GM12878 (cell line): ENCODE results near the gene NECTIN1. TPM values are rescaled to one million over a fixed set of nuclear protein-coding genes. Genes with fewer than 3 reads are reported as not detected.

Source experiments
- ATAC-seq: fragments of 200-7000 bp; cut with Tn5 transposase; 3 replicates; pipeline ENCODE4 v1.9.1; 2020; ENCODE audit warnings: mild to moderate bottlenecking, moderate library complexity
- BruUV-seq: library from RNA; stranded (reverse); fragments of 400-500 nt; replicated peaks from 2 replicates; lab custom pipeline; 2021; lab: Mats Ljungman, UMichigan
- CTCF ChIA-PET: fragments of 300-600 bp; sonication (Branson Sonifier 250); formaldehyde crosslinking; extraction: SDS; loops from one replicate; lab custom pipeline; 2021; ENCODE audit warnings: inconsistent platforms; lab: Yijun Ruan, JAX
- POLR2A ChIA-PET: fragments of 350-600 bp; formaldehyde crosslinking; extraction: SDS; loops from one replicate; lab custom pipeline; 2021; ENCODE audit warnings: inconsistent platforms; lab: Charles Lee
- RAD21 ChIA-PET: fragments of 300-600 bp; sonication (Branson Sonifier 250); formaldehyde crosslinking; loops from one replicate; lab custom pipeline; 2023; ENCODE audit warnings: antibody characterized with exemption; ENCODE audit not compliant: unreplicated experiment; lab: Charles Lee
- SMC1A ChIA-PET: fragments of 300-600 bp; sonication (Branson Sonifier 250); formaldehyde crosslinking; loops from one replicate; lab custom pipeline; 2023; ENCODE audit not compliant: unreplicated experiment, uncharacterized antibody; lab: Charles Lee
- DNase-seq: peaks from one replicate; pipeline ENCODE4 v3.0.0-alpha.2; 2011; ENCODE audit warnings: low read depth, low spot score
- FAIRE-seq: peaks from 3 replicates; lab custom pipeline; 2011; peaks lifted over from hg19 to GRCh38; lab: Jason Lieb, UNC
- H2AFZ ChIP-seq: 2 replicates; pipeline ENCODE4 v1.6.0; 2011; ENCODE audit warnings: low read depth, low read length, control low read depth; ENCODE audit not compliant: control insufficient read depth
- H3K27ac ChIP-seq: 2 replicates; pipeline ENCODE4 v1.5.1; 2011; ENCODE audit warnings: control low read depth; ENCODE audit not compliant: control insufficient read depth, insufficient read depth
- H3K27me3 ChIP-seq, 2 experiments: replicated peaks in 1 of 2; 2 replicates each; pipeline versions ENCODE4 v1.6.0 to v1.6.1; 2011; ENCODE audit warnings: low read length in 1 of 2; ENCODE audit not compliant: control insufficient read depth in 2 of 2, insufficient read depth in 2 of 2
- H3K36me3 ChIP-seq, 2 experiments: 2 replicates each; pipeline ENCODE4 v1.5.1; 2011; ENCODE audit warnings: low read length in 1 of 2; ENCODE audit not compliant: control insufficient read depth in 2 of 2, insufficient read depth in 2 of 2
- H3K4me1 ChIP-seq: 2 replicates; pipeline ENCODE4 v1.6.1; 2011; ENCODE audit warnings: mild to moderate bottlenecking, low read length, moderate library complexity, mixed read lengths; ENCODE audit not compliant: control insufficient read depth, insufficient read depth
- H3K4me2 ChIP-seq: 2 replicates; pipeline ENCODE4 v1.6.0; 2011; ENCODE audit warnings: control low read depth; ENCODE audit not compliant: control insufficient read depth, insufficient read depth
- H3K4me3 ChIP-seq: fragments of 200-600 bp; sonication (generic); 2 replicates; pipeline ENCODE4 v1.5.1; 2016
- H3K79me2 ChIP-seq: 2 replicates; pipeline ENCODE4 v1.6.0; 2011; ENCODE audit warnings: low read length; ENCODE audit not compliant: control insufficient read depth, insufficient read depth
- H3K9ac ChIP-seq: 2 replicates; pipeline ENCODE4 v1.8.0; 2011; ENCODE audit warnings: low read length, control low read depth, mixed read lengths; ENCODE audit not compliant: control insufficient read depth, insufficient read depth
- H3K9me3 ChIP-seq: replicated peaks from 3 replicates; pipeline ENCODE4 v1.5.1; 2011; ENCODE audit warnings: mild to moderate bottlenecking, low read length; ENCODE audit not compliant: control insufficient read depth, insufficient read depth
- H4K20me1 ChIP-seq: 2 replicates; pipeline ENCODE4 v1.6.0; 2011; ENCODE audit not compliant: control insufficient read depth, insufficient read depth
- BHLHE40 ChIP-seq, 2 experiments: fragments of 450-650 bp in 1 of 2; IDR thresholded peaks; 2 replicates each; pipeline ENCODE4 v1.6.1; 2011 to 2017; ENCODE audit warnings: low read depth in 2 of 2, borderline replicate concordance in 1 of 2, improper control_type of control experiment in 1 of 2, low read length in 1 of 2, mild to moderate bottlenecking in 1 of 2
- CHD1 ChIP-seq: IDR thresholded peaks from 2 replicates; pipeline ENCODE4 v1.6.1; 2012; ENCODE audit warnings: low read depth, low read length, improper control_type of control experiment
- GATAD2B ChIP-seq: fragments of 450-650 bp; conservative IDR thresholded peaks from 2 replicates; pipeline ENCODE4 v1.6.1; 2017; ENCODE audit warnings: low read depth, mild to moderate bottlenecking, moderate library complexity
- IKZF1 ChIP-seq: fragments of 450-650 bp; conservative IDR thresholded peaks from 2 replicates; pipeline ENCODE4 v1.6.1; 2017; ENCODE audit warnings: antibody characterized with exemption, mild to moderate bottlenecking
- IKZF2 ChIP-seq, 2 experiments: fragments of 450-650 bp; IDR thresholded peaks; 2 replicates each; pipeline ENCODE4 v1.6.1; 2017; ENCODE audit warnings: mild to moderate bottlenecking in 2 of 2, moderate library complexity in 2 of 2
- NR2C1 ChIP-seq: fragments of 450-650 bp; IDR thresholded peaks from 2 replicates; pipeline ENCODE4 v1.6.1; 2017; ENCODE audit warnings: antibody characterized with exemption, mild to moderate bottlenecking, moderate library complexity
- NR2F1 ChIP-seq: fragments of 450-650 bp; conservative IDR thresholded peaks from 2 replicates; pipeline ENCODE4 v1.6.1; 2017; ENCODE audit warnings: mild to moderate bottlenecking
- SMARCA5 ChIP-seq: fragments of 450-650 bp; IDR thresholded peaks from 2 replicates; pipeline ENCODE4 v1.6.1; 2017; ENCODE audit warnings: mild to moderate bottlenecking
- SRF ChIP-seq, 2 experiments: IDR thresholded peaks; 2 replicates each; pipeline ENCODE4 v1.6.1; 2011; ENCODE audit warnings: low read depth in 2 of 2, low read length in 2 of 2, mild to moderate bottlenecking in 1 of 2, moderate library complexity in 1 of 2
- WGBS: methylation state at CpG from one replicate; pipeline ENCODE4 v1.1.6; 2016; ENCODE audit warnings: low lambda C conversion rate; ENCODE audit not compliant: insufficient replicate concordance, insufficient coverage; ENCODE audit errors: missing lambda C conversion rate; 5-methylcytosine and 5-hydroxymethylcytosine counted together
- in situ Hi-C: fragments of 300-500 bp; cut with MboI; formaldehyde crosslinking; loops from 9 replicates; pipeline ENCODE4 v1.14.3; 2018; ENCODE audit warnings: mixed read lengths
- intact Hi-C: fragments of 100-400 bp; cut with micrococcal nuclease; formaldehyde crosslinking; loops from one replicate; pipeline ENCODE4 v1.14.2; 2022; ENCODE audit not compliant: unreplicated experiment
- polyA plus RNA-seq, 11 experiments: library from polyadenylated mRNA; depleted of rRNA in 4 of 11; unstranded in 6 of 11; stranded (reverse) in 5 of 11; fragments of >200 nt; fragmentation: Nextera tagmentation in 4 of 11; fragmentation: Illumina TruSeq in 1 of 11; extraction: Ambion mirVana in 4 of 11; extraction: Trizol in 1 of 11; gene quantifications; 1 replicate in 1 of 11; 2 replicates in 10 of 11; pipeline versions ENCODE4 v1.2.1 to v1.2.3, GENCODE V29; 2011 to 2016; ENCODE audit warnings: inconsistent platforms in 2 of 11, missing spikeins in 2 of 11, low read depth in 1 of 11
- total RNA-seq, 4 experiments: library from RNA; depleted of rRNA in 3 of 4; stranded (reverse); fragments of >200 nt in 3 of 4; fragmentation: Illumina TruSeq in 1 of 4; extraction: Trizol in 1 of 4; gene quantifications; 2 replicates each; pipeline versions ENCODE4 v1.2.1 to v1.2.3, GENCODE V29; 2013 to 2021
- TF ChIP-seq, protein P1 (sequence below): fragments of 150-350 bp; IDR thresholded peaks from 2 replicates; pipeline ENCODE4 v1.6.1; 2014; ENCODE audit warnings: mild to moderate bottlenecking, low read depth, low read length

The NECTIN1 gene
- total and polyA plus RNA-seq, 10 of the 15 experiments (the other 5 are each of a cell fraction or from before 2014, with no cell fraction given), result 0.97 to 9.2 (median 2.3) TPM

DNA sequence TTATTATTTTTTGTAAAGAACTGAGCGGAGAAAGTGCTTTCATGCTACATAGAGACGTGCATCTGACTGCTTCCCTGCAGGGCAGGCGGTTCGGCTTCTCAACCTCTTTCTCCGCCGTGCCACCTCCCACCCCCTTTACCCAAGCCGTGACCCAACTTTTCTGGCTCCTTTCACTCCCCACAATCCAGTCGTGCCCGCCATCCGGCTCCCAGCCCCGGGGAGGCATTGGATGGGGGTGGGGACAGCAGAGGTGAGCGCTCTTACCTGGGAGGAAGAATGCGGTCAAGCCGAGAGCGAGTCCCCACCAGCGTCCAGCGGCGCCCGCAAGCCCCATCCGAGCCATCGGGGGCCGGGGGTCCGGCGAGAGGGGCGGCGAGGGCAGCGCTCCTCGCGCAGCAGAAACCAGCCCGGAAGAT is 781 bp downstream of the NECTIN1 start:
- ChIA-PET SMC1A (interaction anchor here (1.2 to 4.2 kb wide), 6 partner anchors 9 to 380 kb away, joined by 3 to 76 read pairs (median 6); no protein-coding TSS in a partner anchor), POLR2A (interaction anchor here (2.4 to 7.3 kb wide), 2 partner anchors 24 to 53 kb away, joined by 11 to 74 read pairs; no protein-coding TSS in a partner anchor), RAD21 (interaction anchor here (2.1 to 9.2 kb wide), 4 partner anchors 24 to 62 kb away, joined by 8 to 192 read pairs (median 15); no protein-coding TSS in a partner anchor), CTCF (interaction anchor here (0.7 to 10.3 kb wide), 8 partner anchors 19 to 87 kb away, joined by 3 to 214 read pairs (median 7); no protein-coding TSS in a partner anchor)
- peaks cover 24% of the 10 kb centered on the region for H3K4me1 ChIP-seq
- H3K79me2 ChIP-seq, result peaks cover 15% of the 10 kb centered on the region
- peak overlapping the region; percentile 74 for H3K4me3 ChIP-seq
- no peaks in the 10 kb centered on the region for H4K20me1 ChIP-seq
- peak overlapping the region; percentile 12; the same call in 1 of the 2 replicates for H2AFZ ChIP-seq
- peak overlapping the region; percentile 97 for H3K4me2 ChIP-seq
- intact Hi-C loops (loop anchor here (5.0 kb wide), 1 partner anchor 246 kb away; no protein-coding TSS in a partner anchor), in situ Hi-C loops (no loop called here)
- TF ChIP-seq CHD1, result no peak
- TF ChIP-seq SRF (IDR thresholded peaks at IDR 0.05; ENCODE audit: low read depth in 2 of 2, low read length in 2 of 2), result no peak
- 0 out of 4 replicates have a peak, but pooled peaks of 1 of the 2 experiments have one; percentile 2 for TF ChIP-seq IKZF2 (IDR thresholded peaks at IDR 0.05)
- H3K36me3 ChIP-seq, result no peaks in the 10 kb centered on the region
- BruUV-seq, result no TSS peak
- WGBS, result 4% methylated on average over 30 of the region's 30 CpGs
- no peak overlapping the region for H3K27ac ChIP-seq
- ATAC-seq (peak; percentile 0; the same call in 1 of the 3 replicates), FAIRE-seq (no peak), DNase-seq (no peak)
- no peaks in the 10 kb centered on the region for H3K9me3 ChIP-seq
- H3K27me3 ChIP-seq, result peaks cover 0 to 7% of the 10 kb centered on the region in 2 experiments; a peak in 2 of 4 replicates
- H3K9ac ChIP-seq, result peak overlapping the region; percentile 54; the same call in 1 of the 2 replicates

DNA sequence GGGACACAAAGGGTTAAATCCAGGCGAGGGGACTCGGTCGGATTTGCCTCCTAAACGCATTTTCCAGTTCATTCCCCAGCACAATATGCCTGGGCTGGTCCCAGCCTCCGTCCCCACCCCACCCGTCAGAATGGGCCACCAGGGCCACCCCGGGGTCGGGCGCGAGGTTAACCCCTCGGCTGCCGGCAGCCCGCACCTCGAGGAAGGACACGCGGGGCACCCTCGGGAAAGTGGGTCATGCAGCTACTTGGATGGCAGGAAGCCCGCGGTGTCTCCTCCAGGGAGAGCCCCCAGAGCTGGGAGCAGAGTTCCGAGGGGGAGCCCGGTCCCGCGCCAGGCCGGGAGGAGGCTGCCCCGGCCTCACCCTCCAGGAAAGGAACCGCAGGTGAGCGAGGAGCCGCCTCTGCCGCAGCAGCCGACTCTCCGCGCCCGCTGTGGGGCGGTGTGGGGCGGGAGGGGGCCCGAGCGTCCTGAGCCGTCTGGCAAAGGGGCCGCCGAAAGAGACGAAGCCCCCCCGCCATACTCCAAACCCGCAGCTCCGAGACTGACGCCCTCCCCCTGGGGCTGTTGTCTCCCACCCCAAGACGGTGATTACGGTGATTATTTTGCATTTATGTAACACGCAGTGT is 1.4 kb downstream of the NECTIN1 start:
- RAD21 ChIA-PET, result interaction anchor here (0.9 to 9.2 kb wide), 4 partner anchors 13 to 54 kb away, joined by 3 to 192 read pairs (median 11); no protein-coding TSS in a partner anchor
- Histone ChIP-seq H3K9me3 (no peaks in the 10 kb centered on the region), H3K4me2 (peak overlapping the region; percentile 97), H3K36me3 (no peaks in the 10 kb centered on the region), H3K79me2 (peaks cover 15% of the 10 kb centered on the region), H2AFZ (no peak overlapping the region; the same call in 1 of the 2 replicates), H3K4me3 (peak overlapping the region; percentile 74), H3K9ac (peak overlapping the region; percentile 54; the same call in 1 of the 2 replicates), H4K20me1 (no peaks in the 10 kb centered on the region), H3K4me1 (peaks cover 24% of the 10 kb centered on the region), H3K27me3 (peaks cover 0 to 7% of the 10 kb centered on the region in 2 experiments; a peak in 2 of 4 replicates), H3K27ac (no peak overlapping the region)
- in situ Hi-C loops (no loop called here), intact Hi-C loops (loop anchor here (5.0 kb wide), 1 partner anchor 245 kb away; no protein-coding TSS in a partner anchor)
- CTCF ChIA-PET, result interaction anchor here (0.6 to 10.3 kb wide), 11 partner anchors 9 to 1382 kb away, joined by 3 to 214 read pairs (median 4); no protein-coding TSS in a partner anchor
- no peak for DNase-seq
- ATAC-seq, result peak; percentile 36
- 6% methylated on average over 42 of the region's 48 CpGs for WGBS
- FAIRE-seq, result no peak
- SMC1A ChIA-PET, result interaction anchor here (1.2 to 4.2 kb wide), 6 partner anchors 8 to 381 kb away, joined by 3 to 76 read pairs (median 5); no protein-coding TSS in a partner anchor
- no TSS peak for BruUV-seq
- POLR2A ChIA-PET, result interaction anchor here (2.4 to 7.3 kb wide), 2 partner anchors 25 to 53 kb away, joined by 11 to 74 read pairs; no protein-coding TSS in a partner anchor
- TF ChIP-seq SMARCA5 (0 out of 2 replicates have a peak, but pooled peaks have one; percentile 41), GATAD2B (0 out of 2 replicates have a peak, but pooled peaks have one; percentile 49), BHLHE40 (IDR thresholded peaks at IDR 0.05; ENCODE audit: borderline replicate concordance in 1 of 2, low read depth in 2 of 2, low read length in 1 of 2) (peak in 1 of 2 experiments; percentile 30; a peak in 1 of 4 replicates), NR2F1 (peak; percentile 55), NR2C1 (no peak), IKZF1 (peak; percentile 55)
- TF ChIP-seq, protein P1, sequence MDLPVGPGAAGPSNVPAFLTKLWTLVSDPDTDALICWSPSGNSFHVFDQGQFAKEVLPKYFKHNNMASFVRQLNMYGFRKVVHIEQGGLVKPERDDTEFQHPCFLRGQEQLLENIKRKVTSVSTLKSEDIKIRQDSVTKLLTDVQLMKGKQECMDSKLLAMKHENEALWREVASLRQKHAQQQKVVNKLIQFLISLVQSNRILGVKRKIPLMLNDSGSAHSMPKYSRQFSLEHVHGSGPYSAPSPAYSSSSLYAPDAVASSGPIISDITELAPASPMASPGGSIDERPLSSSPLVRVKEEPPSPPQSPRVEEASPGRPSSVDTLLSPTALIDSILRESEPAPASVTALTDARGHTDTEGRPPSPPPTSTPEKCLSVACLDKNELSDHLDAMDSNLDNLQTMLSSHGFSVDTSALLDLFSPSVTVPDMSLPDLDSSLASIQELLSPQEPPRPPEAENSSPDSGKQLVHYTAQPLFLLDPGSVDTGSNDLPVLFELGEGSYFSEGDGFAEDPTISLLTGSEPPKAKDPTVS, result no peak
